ENCODE results near the gene FMO3.

The FMO3 gene

DNA sequence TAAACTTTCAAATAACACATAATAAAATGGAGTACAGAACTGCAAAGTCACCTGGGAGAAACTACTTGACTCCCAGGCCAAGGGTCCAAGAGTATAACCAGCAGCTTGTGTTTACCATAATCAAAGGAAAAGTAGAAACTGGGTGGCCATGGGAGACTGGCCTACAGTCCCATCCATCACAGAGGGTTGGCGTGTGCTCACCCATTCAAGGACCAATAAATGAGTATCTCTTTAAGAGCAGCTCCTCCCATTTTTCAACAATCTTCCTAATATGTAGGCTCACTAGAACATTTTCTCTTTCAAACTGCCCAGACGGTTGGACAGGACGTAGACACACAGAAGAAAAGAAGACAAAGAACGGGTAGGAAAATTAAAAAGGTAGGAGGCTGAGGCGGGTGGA is at the start of gene FMO3:
Gene FMO3, plus strand, starts transcription at position 302 of the 400 bp plus-strand sequence. CDS start 1,754 bp downstream, outside the sequence.
- no peak for DNase-seq (ENCODE audit: low spot score)
- TF ChIP-seq, protein P1, sequence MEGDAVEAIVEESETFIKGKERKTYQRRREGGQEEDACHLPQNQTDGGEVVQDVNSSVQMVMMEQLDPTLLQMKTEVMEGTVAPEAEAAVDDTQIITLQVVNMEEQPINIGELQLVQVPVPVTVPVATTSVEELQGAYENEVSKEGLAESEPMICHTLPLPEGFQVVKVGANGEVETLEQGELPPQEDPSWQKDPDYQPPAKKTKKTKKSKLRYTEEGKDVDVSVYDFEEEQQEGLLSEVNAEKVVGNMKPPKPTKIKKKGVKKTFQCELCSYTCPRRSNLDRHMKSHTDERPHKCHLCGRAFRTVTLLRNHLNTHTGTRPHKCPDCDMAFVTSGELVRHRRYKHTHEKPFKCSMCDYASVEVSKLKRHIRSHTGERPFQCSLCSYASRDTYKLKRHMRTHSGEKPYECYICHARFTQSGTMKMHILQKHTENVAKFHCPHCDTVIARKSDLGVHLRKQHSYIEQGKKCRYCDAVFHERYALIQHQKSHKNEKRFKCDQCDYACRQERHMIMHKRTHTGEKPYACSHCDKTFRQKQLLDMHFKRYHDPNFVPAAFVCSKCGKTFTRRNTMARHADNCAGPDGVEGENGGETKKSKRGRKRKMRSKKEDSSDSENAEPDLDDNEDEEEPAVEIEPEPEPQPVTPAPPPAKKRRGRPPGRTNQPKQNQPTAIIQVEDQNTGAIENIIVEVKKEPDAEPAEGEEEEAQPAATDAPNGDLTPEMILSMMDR (IDR thresholded peaks at IDR 0.05; ENCODE audit: extremely low read depth, insufficient read depth, missing control alignments): no peak
- in situ Hi-C loops (cut with MboI; ENCODE audit: low pct_unique_long_range_greater_than_20kb, low sequenced_read_pairs, unreplicated experiment): no loop called here

DNA sequence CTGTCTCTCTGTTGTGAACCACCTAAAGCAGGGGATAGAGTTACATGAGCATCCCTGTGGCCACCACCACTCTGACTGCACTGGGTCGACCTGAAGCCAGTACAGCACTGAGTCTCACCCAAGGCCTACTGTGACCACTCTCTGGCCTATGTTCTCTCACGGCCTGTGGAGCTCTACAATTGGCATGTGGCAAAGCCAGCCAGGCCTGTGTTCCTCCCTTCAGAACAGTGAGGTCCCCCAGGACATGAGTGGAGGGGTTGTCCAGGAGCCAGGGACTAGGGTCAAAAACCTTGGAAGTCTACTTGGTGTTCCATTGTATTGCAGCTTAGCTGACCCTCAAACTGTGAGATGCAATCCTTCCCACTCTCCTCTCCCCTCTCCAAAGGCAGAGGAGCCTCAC is 42.7 kb upstream of the FMO3 start:
- in situ Hi-C loops (cut with MboI; ENCODE audit: low pct_unique_long_range_greater_than_20kb, low sequenced_read_pairs, unreplicated experiment): no loop called here
- TF ChIP-seq, protein P1 (IDR thresholded peaks at IDR 0.05; ENCODE audit: extremely low read depth, insufficient read depth, missing control alignments): no peak
- no peak for DNase-seq (ENCODE audit: low spot score)

DNA sequence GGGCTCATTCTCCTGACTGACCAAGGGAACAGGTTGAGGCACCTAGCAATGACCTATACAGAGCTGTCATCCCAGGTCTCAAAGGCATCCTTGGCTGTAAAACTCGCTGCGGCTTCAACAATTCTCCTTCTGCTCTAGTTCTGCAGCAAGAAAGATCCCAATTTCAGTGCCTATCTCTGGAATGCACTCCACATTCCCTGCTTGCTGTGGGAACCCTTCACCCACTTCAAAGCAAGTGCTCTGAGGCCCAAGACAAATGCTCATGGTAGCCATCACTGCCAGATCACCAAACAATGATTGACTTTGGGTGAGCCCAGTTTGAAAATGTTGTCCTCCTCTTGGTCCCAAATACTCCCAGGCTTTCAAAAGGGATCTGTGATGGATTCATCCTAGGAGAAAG is 37.7 kb upstream of the FMO3 start:
- TF ChIP-seq, protein P1 (IDR thresholded peaks at IDR 0.05; ENCODE audit: extremely low read depth, insufficient read depth, missing control alignments): no peak
- DNase-seq (ENCODE audit: low spot score): no peak
- in situ Hi-C loops (cut with MboI; ENCODE audit: low pct_unique_long_range_greater_than_20kb, low sequenced_read_pairs, unreplicated experiment): no loop called here

DNA sequence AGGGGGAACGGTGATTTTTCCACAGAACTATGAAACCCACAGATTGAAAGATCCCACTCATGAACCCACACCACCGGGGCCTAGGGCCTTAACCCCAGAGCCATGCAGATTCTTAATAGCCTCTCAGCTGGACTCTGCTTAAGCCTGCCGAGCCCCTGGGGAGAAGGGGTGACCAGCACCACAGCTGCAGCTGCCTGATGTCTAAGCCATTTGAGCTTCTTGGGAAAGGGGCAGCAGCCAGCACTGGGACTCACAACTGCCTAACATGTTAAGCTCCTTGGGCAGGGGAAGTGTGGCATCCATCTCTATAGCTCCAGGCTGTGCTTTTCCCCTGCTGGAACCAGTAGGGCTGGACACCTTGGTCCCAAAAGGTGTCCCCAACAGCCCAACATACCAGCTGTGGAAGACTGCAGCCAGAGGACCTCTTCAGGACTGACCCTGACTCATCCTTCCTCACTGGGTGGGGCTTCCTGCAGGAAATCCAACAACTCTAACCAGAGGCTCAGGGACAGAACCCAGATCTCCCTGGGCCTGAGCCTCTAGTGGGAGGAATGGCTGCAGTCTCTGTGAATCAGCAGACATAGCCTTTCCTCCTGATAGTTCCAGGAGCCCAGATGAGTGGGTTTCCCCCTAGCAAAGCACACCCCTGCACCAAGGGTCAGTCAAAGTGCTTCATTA is 34.6 kb upstream of the FMO3 start:
- in situ Hi-C loops (cut with MboI; ENCODE audit: low pct_unique_long_range_greater_than_20kb, low sequenced_read_pairs, unreplicated experiment): no loop called here
- DNase-seq (ENCODE audit: low spot score): no peak
- TF ChIP-seq, protein P1 (IDR thresholded peaks at IDR 0.05; ENCODE audit: extremely low read depth, insufficient read depth, missing control alignments): no peak

DNA sequence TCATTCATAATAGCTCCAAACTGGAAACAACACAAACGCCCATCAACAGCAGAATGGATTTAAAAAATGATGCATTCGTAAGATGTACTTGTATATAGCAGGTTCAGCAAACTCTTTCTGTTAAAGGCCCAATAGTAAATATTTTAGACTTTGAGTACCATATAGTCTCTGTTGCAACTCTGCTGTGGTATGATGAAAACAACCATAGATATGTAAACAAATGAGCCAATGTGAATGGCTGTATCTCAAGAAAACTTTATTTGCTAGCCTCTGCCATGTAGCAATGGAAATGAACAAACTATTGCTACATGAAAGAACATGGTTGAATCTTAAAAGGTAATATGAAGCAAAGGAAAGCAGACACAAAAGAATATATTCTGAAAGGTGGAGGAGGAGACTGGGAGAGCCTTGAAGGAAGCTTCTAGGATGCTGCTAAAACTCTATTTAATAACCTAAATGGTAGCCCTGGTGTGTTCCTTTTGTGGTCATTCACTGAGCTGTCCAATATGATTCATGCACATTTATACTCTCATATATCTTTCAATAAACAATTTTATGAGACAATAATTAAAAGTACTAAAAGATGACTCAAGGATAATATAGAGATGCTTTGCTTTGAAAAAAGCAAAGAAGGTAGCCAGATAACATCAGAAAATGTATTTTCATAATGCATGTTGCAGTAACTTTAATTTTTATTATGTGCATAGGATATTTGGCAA is 29.1 kb upstream of the FMO3 start:
- TF ChIP-seq, protein P1 (IDR thresholded peaks at IDR 0.05; ENCODE audit: extremely low read depth, insufficient read depth, missing control alignments): no peak
- no peak for DNase-seq (ENCODE audit: low spot score)
- in situ Hi-C loops (cut with MboI; ENCODE audit: low pct_unique_long_range_greater_than_20kb, low sequenced_read_pairs, unreplicated experiment): no loop called here

DNA sequence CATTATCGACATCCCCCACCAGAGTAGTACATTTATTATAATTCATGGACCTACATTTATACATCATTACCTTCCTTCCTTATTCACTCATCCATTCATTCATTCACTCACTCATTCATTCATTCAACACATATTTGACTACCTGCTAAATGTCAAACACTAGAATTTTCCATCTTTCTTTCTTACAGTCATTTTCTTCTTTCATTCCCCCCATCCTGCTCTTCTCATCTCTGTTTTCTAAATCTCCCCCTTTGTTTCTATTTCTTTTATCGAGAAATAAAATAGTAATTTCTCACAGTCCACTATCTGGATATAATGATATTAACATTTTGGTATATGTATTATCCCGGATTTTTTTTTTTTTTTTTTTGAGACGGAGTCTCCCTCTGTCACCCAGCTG is 27.8 kb upstream of the FMO3 start:
- TF ChIP-seq, protein P1 (IDR thresholded peaks at IDR 0.05; ENCODE audit: extremely low read depth, insufficient read depth, missing control alignments): no peak
- no peak for DNase-seq (ENCODE audit: low spot score)

More for the DNA sequence above, 27.8 kb upstream of the FMO3 start:
- in situ Hi-C loops (cut with MboI; ENCODE audit: low pct_unique_long_range_greater_than_20kb, low sequenced_read_pairs, unreplicated experiment): no loop called here

Measured in GM13977 (cell line).